NCI-H128 (cell line): ENCODE data around the gene VAMP2.

ENCODE experiments used
- DNase-seq: peaks from one replicate; lab custom pipeline; 2025; ENCODE audit not compliant: unreplicated experiment; lab: John Stamatoyannopoulos, UW

VAMP2 gene

DNA sequence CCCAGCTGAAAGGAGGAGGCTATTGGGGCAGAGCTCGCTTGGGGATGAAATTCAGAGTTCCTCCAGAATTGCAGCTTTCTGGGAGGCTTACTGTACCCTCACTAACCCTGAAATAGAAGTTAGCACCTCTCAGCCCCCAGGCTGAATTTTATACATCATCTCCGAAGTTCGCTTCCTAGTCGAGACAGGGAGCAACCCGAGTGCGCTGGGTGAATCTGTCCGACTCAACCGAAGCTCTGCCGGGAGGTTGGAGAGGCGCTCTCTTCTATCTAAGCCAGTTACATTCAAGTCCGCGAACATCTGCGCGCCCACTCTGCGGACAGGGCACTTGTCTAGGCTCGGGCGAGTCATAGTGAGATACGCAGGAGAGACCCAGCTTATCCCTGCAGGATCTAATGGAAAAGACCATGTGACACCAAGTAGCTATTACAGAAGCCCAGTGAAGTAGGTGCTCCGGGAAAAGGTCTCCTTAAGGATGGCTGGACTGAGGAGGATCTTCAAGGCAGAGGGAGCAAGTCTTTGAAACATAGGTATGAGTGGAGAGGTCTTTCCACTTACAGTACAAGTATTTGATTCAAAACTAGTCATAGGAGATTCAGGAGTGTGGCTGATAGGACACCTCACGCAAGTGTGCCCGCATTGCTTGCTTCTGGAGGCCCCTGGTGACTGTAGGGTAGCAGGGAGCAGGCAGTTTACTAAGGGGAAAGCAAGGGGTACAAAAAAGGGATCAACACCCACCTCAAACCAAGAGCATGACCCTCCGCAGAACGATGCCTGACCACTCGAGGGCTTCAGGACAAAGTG, 38.2 kb downstream of the VAMP2 start:
- no peak for DNase-seq

DNA sequence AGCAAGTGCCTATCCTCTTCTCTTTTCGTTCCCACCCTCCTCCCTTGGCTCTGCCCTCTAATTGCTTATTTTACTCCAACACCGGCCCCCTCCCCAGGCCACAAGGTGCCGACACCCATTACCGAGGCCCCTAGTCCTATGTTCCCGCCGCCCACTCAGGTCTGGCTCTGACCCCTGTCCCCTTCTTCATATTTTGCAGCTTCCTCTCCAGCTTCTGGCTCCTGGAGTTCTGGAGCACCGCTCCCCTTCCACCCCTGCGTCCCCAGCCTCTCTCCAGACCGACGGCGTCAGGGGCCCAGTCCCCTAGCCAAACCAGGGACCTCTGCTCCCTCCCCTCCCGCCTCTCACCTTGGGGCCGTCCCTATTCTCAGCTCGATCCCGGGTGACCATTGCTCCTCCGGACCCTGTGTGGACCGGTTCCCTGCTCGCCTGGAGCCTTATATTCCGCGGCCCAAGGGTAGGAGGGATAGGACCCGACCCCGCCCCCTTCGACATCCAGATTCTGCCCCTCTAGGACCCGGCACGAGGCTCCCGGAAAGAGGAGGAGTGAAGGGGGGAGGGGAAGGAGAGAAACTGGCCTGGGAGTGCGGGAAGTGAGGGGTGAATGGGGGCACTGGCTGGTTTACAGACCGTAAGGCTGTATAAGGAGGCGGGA, 38.9 kb downstream of the VAMP2 start, which contains the start of gene HES7:
Gene HES7, minus strand, starts transcription at position 412 of the 655 bp plus-strand sequence. Its CDS starts 22 bp downstream, at position 390.
- no peak for DNase-seq

DNA sequence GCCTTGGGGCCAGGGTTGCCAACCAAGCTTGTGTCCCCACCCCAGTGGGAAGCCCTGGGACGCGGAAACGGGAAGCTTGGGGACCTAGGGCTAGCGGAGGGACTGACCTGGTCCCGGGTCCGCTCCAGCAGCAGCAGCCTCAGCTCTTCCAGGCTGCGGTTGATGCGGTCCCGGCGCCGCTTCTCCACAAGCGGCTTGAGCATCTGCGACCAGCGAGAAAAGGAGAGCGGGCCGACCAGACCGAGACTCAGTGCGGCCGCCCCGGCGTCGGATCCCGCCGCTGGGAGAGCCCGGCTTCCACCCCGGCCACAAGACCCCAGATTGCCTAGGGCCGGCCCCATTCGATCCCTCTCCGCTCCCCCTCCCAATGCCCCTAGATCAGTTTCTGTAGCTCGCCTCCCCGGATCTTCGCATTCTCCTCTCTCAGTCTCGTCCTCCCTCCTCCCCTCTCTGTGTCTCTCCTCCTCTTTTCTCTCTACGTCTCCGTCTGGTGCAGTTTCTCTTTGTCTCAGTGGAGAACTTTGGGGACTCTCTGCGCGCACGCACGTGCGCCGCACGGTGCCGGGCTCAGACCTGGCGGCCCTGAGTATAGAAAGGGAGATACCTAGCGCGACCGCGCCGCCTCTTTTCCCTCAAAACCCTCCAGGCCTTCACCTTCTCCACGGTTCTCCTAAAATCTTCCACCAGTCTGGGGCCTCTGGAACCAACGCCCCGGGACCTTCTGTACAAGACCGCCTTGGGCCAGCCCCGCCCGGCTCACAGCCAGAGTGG, 39.6 kb downstream of the VAMP2 start:
- no peak for DNase-seq

DNA sequence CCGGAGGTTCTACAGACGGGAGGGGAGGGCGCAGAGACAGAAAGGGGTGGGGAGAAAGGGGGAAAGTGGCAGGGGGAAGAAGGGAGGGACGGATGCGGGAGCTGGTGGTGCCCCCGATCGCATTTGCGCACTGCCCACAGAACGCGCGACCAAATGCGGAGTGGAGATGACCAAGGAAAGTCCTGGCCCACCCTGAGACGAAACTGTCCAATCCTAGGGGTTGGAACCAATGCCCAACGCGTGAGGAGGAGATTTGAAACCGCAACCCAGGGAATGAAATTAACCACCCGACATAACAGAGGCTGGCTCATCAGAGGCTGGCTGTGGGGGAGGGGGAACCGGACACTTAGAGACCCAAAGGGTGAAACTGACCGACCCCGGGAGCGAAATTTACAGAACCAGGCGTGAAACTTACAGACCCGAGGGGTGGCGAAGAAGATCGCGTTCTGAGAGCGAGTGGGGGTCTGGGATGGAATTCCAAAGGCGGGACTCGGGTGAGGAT, 40.3 kb downstream of the VAMP2 start:
- no peak for DNase-seq

DNA sequence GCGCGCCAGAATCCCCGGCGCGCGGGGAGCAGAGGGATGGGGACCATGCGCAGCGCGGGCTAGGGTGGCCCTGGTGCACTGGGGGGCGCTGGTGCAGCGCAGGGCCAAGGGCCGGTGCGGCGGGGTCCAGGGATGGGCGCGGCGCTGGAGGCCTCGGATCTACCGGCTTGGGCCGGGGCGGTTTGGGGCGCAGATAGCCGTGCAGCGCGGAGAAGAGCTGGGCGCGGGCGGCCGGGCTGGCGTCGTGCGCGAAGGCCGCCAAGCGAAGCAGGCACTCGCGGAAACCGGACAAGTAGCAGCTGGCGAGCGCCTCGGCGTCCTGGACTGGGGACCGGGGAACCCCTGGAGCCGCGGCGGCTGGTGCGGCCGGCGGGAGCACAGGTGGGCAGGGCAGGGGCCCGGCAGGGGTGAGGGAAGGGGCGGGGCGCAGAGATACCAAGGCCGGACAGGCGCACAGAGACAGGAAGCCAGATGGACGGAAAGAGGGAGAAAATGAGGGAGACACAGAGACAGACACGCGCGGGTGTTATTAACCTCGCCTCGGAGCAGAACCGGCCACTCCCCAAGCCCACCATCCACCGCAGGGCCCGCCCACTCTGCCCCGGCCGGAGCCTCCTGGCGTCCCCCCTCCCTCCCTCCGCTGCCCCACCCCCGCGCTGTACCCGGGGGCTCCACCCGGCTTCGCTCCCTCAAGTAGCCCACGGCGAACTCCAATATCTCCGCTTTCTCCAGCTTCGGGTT, 40.9 kb downstream of the VAMP2 start:
- peak; percentile 34 for DNase-seq

DNA sequence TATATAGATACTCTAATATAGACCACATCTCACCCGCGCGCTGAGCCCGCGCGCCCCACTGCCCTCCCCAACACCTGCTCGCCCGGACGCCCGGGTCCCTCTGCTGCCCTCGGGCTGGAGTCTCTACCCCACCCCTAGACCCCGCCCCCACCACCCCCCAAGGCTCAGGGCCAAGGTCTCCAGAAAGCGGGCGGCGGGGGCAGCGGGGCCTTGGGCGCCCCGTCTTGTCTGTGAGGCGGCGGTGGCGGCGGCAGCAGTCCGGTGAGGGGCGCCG, 41.4 kb downstream of the VAMP2 start:
- DNase-seq: no peak

DNA sequence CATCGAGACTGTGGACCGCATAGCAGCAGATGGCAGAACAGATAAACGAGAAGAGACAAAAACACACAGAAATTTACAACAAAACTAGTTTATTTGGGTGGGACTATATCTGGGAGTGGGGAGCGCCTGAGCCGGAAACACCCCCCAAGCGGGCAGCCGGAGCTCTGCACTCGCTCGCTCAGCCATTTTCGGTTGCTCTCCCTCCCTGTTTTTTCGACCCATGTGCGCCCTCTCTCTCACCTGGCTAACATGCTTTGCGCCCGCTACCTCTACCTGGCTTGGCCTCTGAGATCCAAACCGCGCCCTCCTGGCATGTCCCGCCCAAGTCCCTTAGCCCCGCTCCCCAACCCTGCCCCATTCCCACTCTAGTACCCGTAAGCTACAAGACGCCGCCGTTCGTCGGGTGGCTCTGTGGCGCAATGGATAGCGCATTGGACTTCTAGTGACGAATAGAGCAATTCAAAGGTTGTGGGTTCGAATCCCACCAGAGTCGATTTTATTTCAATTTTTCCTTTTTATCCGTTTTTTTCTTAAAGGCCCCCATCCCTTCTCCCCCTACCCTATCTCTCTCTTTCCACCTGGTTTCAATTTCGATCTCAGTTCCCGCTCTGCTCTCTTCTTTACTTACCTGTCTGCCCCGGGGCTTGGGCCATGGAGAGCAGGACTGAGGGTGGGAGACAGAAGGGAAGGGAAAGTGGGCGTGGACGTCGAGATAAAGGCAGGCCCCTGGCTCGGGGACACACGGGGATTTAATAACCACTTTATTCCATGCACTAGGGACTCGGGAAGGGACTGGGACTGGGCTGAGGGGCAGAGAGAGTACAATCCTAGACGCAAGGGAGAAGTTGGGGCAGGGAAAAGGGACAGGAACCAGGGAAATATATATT, 42.0 kb downstream of the VAMP2 start:
- DNase-seq: no peak

DNA sequence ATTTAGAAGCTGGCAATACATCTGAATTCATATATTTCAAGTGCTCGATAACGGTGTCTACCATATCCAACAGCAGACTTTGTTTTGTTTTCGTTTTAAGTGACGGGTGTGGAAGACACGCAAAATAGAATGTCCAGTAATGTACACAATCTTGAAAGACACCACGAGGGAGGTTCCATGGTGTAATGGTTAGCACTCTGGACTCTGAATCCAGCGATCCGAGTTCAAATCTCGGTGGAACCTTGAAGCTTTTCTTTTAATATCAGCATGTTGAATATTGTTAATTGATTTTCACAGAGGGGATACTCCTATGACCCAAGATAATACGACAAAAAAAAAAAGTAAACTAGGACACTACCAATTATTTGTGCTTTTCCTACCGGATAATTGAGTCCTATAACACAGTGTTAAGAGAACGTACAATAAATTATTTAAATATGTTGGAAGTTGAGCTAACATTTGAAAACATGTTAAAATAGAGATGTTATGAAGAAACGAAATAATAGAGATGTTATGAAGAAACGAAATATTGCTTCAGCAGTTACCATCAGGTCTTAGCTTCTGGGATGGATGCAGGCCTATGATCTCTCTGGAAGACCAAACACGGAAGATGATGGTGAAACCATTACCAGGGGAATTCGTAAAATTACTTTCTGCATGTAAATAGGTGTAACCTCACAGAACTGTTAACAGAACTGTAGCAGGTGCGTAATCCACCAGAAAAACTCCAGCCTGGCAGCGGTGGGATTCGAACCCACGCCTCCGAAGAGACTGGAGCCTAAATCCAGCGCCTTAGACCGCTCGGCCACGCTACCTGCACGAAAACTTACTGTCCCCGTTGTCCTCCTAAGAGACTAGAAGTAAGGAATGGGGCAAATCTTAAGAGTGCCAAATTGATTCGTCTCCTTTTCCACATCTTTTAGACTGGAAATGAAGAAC, 42.9 kb downstream of the VAMP2 start:
- peak; percentile 53 for DNase-seq

DNA sequence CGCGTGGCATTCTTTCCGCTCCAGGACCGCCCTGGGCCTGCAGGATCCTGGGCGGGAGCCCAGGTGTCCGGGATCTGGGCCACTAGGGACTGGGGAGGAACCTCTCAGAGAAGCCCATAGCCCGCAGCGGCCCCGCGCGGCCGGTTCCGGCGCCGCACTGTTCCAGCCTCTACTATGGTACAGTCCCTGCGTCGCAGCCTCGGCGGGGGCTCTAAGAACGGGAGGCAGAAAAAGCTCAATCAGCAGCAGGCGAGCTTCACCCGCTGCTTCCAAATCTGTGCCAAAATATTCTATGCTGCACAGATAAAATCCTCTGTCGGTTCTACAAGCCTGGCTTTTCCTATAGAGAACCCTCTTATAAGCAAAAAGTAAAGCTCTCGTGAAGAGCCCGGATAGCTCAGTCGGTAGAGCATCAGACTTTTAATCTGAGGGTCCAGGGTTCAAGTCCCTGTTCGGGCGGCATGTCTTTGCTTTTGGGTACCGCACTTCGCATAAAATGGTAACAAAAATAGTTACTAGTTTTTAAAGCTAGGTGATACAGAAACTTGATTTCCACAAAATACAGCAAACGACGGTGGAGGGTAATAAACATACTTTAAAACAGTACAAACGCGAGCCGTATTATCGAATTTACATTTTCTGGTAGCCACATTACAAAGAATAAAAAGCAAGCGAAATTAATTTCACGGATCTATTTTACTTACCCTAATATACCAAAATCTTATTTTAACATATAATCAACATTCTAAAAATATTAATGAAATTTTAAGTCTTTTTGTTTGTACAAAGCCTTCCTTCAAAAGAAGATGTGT, 43.8 kb downstream of the VAMP2 start:
- peak; percentile 61 for DNase-seq

DNA sequence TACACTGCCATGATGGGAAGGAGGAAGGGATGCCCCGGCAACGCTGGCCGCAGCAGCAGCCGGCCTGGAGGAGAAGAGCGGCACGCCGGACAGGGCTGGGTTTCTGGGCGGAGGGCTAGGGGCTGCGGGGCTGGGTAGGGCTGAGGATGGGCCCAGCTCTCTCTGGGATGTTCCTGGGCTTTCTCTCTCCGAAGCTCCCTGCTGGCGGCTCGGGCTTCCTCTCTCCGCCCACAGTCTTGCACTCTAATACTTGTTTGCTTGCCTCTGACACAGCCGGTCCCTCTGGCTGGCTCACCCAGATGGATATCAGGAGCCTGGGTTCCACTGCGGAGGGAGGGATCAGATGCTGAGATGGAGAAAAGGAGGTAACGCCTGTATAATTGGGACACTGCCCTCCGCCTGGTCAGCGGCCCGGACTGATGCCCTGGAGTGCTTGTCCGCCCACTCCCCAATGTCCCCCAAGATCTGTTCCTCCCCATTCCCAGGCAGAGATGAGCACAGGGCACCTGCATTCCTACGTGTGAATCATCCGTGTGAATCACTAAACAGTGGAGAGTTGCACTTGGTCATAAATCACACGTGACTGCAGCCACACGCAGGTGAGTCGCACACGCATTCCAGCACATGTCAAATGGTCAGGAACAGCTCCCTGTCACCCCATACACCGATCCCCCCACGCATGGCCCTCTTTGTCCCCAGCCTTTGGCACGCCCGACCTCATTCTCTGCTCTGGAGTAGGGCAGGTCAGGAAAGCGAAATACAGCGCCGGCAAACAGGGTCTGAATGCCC, 44.6 kb downstream of the VAMP2 start, which contains the start of gene ALOXE3:
Gene ALOXE3, minus strand, starts transcription at position 535 of the 789 bp plus-strand sequence. Its CDS starts 524 bp downstream, at position 11.
- DNase-seq: no peak

DNA sequence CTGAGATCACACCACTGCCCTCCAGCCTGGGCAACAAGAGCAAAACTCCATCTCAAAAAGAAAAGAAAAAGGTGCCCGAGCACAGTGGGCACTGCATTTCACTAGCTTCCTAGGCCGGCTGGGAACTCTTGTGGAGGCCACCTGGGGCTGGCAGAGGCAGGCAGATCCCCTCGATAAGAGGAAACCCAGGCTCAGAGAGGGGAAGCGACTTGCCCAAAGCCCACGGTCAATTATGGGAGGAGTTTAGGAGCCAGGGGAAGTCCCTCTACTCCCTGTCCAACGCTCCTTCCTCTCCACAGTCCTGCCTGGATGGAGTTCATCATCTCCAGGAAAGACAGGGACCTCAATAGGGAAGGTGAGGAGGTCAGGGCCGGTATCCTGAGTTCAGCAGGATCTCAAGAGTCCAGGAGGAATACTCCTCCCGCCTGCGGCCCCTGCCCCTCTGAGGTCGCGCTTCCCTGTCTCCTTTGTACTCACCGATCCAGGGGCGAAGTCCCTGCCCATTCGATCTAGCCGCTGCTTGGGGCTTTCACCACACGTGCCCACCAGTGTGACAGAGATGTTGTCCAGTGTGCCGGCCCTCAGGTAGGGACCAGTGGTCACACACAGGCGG, 45.3 kb downstream of the VAMP2 start:
- DNase-seq: no peak

DNA sequence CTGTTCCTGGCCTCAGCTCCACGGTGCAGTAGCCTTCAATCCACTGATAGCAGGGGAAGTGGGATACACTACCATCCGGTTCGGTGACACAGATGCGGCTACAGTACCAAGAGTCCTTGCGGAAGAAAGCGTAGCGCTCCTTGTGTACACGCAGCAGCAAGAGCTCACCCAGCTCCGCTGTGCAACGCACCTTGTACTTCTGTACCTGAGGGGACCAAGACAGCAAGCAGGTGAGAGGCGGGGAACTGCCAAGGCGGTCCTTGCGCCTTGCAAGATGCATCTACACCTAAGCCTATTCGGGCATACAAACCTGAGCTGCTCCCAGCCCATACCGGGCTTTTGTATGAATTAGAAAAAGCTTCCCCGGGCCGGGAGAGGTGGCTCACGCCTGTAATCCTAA, 46.0 kb downstream of the VAMP2 start:
- DNase-seq: no peak

DNA sequence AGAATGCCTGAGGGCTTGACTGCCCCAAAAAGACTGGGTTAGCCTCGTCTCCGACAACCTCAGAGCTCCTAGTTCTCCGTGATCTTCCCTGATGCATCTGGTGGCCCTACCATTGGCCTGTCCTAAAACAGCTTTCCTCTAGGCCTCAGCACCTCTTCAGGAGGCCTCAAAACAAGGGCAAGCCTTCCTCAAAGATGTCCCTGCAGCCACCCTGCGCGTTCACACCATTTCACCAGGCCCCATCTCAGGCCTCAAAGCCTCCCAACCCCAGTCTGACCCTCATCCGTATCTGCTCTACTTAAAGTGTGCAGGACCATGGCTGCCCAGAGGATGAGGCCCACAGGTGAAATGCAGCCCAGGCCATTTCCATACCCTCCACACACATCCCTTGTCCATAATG, 51.8 kb downstream of the VAMP2 start:
- DNase-seq: no peak

DNA sequence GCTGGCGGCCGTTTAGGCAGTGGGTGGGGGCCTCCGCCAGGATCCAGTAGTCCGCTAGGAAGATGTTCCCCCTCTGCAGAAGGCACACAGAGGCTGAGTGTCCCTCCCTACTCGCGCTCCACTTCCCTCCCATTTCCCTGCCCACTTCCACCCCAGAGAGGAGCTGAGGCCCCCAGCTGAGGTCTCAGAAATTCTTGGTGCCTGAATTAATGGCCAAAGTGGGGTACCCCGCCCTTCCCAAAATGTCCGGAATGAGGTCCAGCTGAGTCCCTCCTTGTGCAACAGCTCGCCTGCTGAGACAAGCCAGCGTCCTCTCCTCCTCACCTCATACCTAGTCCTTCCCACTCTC, 52.3 kb downstream of the VAMP2 start:
- no peak for DNase-seq

DNA sequence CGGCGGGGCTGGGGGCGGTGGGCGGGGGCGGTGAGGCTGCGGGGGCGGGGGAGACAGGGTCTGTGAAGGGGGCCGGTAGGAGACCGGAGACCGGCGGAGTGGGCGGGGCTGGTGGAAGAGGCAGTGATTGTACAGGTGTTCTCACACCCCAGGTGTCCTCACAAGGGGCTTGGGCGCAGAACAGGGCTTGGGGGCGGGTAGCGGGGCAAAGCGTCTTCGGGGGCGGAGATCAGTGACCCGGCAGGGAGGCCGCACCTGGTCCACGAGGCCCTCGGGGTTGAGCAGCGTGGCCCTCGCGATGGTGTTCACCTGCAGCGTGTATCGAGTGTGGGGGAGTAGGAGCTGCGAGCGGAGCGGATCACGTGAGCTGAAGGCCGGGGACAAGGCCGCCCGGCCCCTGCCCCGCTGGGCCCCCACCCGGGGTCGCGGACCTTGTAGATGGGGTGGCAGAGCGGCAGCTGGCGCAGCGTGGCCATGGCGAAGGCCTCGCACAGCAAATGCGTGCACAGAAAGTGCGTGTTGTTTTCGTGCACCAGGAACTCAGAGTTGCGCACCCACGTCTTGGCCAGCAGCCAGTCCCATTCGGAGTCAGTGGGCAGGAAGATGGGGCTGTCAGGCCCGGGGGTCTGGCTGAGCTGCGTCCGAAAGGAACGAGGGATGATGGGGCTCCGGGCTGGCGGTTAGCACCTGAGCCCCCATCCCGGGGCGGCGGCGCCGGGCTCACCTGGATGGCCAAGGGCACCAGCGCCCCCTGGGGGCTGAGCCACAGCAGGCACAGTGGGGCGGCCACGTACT, 52.9 kb downstream of the VAMP2 start:
- no peak for DNase-seq
